ENCODE results near the gene SIDT1.

DNA sequence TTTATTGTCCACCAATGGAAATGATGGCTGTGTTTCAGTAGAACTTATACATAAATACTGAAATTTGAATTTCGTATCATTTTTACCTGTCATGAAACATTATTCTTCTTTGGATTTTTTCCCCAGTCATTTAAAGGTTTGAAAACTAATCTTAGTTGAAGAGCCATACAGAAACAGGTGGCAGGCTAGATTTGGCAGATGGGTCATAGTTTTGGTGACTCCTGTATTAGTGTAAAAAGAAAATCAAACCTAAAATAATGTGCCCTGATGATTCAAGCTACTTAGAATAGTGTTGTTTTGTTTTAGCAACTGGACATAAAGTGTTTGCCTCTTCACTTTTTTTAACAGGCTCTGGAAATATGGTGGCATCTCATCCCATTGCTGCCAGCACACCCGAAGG is 68.9 kb downstream of the SIDT1 start:
- TF ChIP-seq, protein P1, sequence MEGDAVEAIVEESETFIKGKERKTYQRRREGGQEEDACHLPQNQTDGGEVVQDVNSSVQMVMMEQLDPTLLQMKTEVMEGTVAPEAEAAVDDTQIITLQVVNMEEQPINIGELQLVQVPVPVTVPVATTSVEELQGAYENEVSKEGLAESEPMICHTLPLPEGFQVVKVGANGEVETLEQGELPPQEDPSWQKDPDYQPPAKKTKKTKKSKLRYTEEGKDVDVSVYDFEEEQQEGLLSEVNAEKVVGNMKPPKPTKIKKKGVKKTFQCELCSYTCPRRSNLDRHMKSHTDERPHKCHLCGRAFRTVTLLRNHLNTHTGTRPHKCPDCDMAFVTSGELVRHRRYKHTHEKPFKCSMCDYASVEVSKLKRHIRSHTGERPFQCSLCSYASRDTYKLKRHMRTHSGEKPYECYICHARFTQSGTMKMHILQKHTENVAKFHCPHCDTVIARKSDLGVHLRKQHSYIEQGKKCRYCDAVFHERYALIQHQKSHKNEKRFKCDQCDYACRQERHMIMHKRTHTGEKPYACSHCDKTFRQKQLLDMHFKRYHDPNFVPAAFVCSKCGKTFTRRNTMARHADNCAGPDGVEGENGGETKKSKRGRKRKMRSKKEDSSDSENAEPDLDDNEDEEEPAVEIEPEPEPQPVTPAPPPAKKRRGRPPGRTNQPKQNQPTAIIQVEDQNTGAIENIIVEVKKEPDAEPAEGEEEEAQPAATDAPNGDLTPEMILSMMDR (IDR thresholded peaks at IDR 0.05; ENCODE audit: insufficient read depth, low read length, poor library complexity, severe bottlenecking): no peak
- no peak for TF ChIP-seq EZH2phosphoT487 (conservative IDR thresholded peaks at IDR 0.05; ENCODE audit: low read length)

Data from SU-DHL-6 (cell line).